Measurements from ENCODE around the gene SEZ6. TPM values are rescaled to one million over a fixed set of nuclear protein-coding genes. Genes with fewer than 3 reads are reported as not detected.

Gene SEZ6
- total and polyA plus RNA-seq, 11 donors: 0.25 TPM; not detected in 10

DNA sequence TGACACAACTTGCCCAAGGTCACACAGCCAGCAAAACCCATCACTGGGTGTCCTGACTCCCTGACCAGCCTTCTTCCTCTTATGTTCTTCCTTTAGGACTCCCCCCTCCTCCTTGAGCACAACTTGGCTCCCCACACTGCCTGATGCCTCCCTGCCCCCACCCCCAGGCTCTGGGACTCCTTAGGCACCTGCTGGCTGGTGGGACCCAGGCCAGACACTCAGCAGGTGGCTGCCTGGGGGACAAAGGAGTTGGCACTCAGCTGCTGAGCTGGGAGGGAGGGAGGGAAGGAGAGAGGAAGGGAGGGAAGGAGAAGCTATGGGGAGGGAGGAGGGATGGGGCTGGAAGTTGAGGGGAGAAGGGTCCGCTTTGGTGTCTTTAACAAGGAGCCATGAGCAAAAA, 8.0 kb downstream of the SEZ6 start:
- Histone ChIP-seq H3K36me3 (no peaks in the 10 kb centered on the region), H3K27me3 (peaks cover 0 to 5% (median 0%) of the 10 kb centered on the region in 9 donors), H3K4me1 (peaks cover 0 to 9% (median 0%) of the 10 kb centered on the region in 12 donors), H3K27ac (no peak overlapping the region), H3K9me3 (no peaks in the 10 kb centered on the region), H3K4me3 (no peak overlapping the region)
- 91 to 100% (median 96%) methylated on average over 1 of the region's 1 CpG for WGBS, 4 donors
- ATAC-seq: no peak
- TF ChIP-seq, protein P1, sequence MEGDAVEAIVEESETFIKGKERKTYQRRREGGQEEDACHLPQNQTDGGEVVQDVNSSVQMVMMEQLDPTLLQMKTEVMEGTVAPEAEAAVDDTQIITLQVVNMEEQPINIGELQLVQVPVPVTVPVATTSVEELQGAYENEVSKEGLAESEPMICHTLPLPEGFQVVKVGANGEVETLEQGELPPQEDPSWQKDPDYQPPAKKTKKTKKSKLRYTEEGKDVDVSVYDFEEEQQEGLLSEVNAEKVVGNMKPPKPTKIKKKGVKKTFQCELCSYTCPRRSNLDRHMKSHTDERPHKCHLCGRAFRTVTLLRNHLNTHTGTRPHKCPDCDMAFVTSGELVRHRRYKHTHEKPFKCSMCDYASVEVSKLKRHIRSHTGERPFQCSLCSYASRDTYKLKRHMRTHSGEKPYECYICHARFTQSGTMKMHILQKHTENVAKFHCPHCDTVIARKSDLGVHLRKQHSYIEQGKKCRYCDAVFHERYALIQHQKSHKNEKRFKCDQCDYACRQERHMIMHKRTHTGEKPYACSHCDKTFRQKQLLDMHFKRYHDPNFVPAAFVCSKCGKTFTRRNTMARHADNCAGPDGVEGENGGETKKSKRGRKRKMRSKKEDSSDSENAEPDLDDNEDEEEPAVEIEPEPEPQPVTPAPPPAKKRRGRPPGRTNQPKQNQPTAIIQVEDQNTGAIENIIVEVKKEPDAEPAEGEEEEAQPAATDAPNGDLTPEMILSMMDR (IDR thresholded peaks at IDR 0.05): no peak
- peak in 1 of 5 donors; percentile 33 for DNase-seq
- intact Hi-C loops (cut with DNase I): no loop called here

DNA sequence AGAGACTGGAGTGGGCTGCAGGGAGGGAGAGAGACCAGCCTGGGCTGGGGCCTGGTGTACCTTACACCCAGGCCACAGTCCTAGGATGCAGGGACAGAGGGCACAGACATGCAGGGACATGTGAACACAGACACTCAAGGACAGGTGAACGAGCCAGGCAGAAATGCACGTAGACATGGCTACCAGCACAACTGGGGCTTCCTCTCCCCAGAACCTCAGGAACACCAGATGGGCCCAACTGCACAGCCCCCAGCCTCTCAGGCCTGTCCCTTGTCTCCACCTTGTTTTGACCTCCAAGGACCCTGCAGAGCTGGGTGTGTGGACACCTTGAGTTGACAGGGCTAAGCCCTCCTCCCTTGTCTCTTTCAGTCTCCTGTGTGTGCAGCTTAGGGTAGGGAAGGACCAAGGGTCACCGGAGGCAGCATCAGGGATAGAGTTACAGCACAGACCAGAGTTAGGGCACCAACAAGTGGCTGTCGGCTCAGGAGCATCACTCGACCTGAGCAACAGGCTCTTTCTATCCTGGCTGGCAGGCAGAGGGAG, 9.2 kb downstream of the SEZ6 start:
- no peak overlapping the region for H3K27ac ChIP-seq
- intact Hi-C loops (cut with DNase I): no loop called here
- H3K9me3 ChIP-seq: no peaks in the 10 kb centered on the region
- DNase-seq: peak in 1 of 5 donors; percentile 42
- peaks cover 0 to 9% (median 0%) of the 10 kb centered on the region in 12 donors for H3K4me1 ChIP-seq
- ATAC-seq: no peak
- no peaks in the 10 kb centered on the region for H3K27me3 ChIP-seq
- no peak overlapping the region for H3K4me3 ChIP-seq
- 65 to 76% (median 72%) methylated on average over 4 to 5 of the region's 5 CpGs for WGBS, 4 donors
- TF ChIP-seq, protein P1 (IDR thresholded peaks at IDR 0.05): no peak
- TF ChIP-seq POLR2A (IDR thresholded peaks at IDR 0.05): no peak
- no peaks in the 10 kb centered on the region for H3K36me3 ChIP-seq

DNA sequence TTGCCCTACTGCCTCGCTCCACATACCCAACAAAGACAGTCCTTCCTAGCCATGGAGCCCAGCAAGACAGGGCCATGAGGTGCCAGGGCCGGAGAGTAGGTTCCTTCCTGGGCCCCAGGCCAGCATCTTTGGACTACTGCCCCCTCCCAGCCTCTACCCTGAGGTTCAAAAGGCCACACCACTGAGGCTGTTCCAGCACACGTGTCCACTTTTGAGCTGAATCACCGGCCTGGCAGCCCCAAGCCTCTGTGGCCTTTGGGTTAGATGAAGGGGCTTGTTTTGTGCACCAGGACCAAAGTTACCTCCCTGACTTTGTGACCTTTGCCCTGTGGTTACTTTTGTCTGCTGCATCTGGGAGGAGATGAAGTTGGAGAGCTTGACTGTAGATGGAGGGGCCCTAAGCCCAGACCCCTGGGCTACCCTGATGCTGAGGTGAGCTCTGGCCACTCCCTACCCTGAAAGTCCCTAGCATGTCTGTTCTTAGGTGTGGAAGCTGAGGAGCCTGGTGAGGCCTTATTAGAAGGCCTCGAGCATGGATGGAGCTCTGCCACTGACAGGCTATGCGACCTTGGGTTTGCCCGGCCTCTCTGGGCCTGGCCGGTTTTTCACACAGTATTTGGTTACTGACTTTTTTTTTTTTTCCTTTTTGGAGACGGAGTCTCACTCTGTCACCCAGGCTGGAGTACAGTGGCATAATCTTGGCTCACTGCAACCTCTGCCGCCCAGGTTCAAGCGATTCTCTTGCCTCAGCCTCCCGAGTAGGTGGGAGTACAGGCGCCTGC, 12.0 kb downstream of the SEZ6 start:
- no peak for TF ChIP-seq POLR2A (IDR thresholded peaks at IDR 0.05)
- TF ChIP-seq, protein P1 (IDR thresholded peaks at IDR 0.05): no peak
- WGBS, 4 donors: 91 to 95% (median 92%) methylated on average over 12 to 13 of the region's 13 CpGs

More for the DNA sequence above, 12.0 kb downstream of the SEZ6 start:
- DNase-seq (peak in 1 of 5 donors; percentile 20), ATAC-seq (no peak)
- no peaks in the 10 kb centered on the region for H3K27me3 ChIP-seq
- no peaks in the 10 kb centered on the region for H3K36me3 ChIP-seq
- no peak overlapping the region for H3K4me3 ChIP-seq
- peaks cover 0 to 9% (median 0%) of the 10 kb centered on the region in 12 donors for H3K4me1 ChIP-seq
- intact Hi-C loops (cut with DNase I): no loop called here
- no peak overlapping the region for H3K27ac ChIP-seq
- H3K9me3 ChIP-seq: no peaks in the 10 kb centered on the region

Measured in heart left ventricle (tissue), 16 donors.